Left renal pelvis (tissue), 4 donors: ENCODE measurements around the gene C6orf62. TPM values are rescaled to one million over a fixed set of nuclear protein-coding genes. Genes with fewer than 3 reads are reported as not detected.
"Not testable (repeated sequence)": the region's sequence is repeated elsewhere in the genome, so short reads cannot be mapped to it uniquely, and the experiment has no call there.

Experiments
- DNase-seq, 4 donors: peaks; one replicate each; pipeline ENCODE4 v3.0.0-alpha.2; 2013; ENCODE audit warnings: low read depth in 4 of 4, low spot score in 3 of 4
- polyA plus RNA-seq, 4 donors: library from polyadenylated mRNA; unstranded; fragments of 120-200 nt; gene quantifications; one replicate each; pipeline ENCODE4 v1.2.1, GENCODE V29; 2013; ENCODE audit not compliant: insufficient read length in 4 of 4

Gene C6orf62
- 100 to 1,000 TPM in 3 of 4 donors, 10 to 100 TPM in 1; 83.4 to 158 (median 143) TPM for polyA plus RNA-seq

- no peak for DNase-seq
Observed at GRCh38 chr6:24719125-24719971, at the start of gene C6orf62. C6orf62 (minus strand) TSS chr6:24719154; CDS start chr6:24718668, 486 bp downstream.

- DNase-seq, result no peak
Observed at GRCh38 chr6:24768361-24768760, 49.4 kb upstream of the C6orf62 start.

- no peak for DNase-seq
Observed at GRCh38 chr6:24766680-24767462, 47.9 kb upstream of the C6orf62 start.

GRCh38 chr6:24765968-24766367 lies 47.0 kb upstream of the C6orf62 start:
- DNase-seq, result not testable (repeated sequence)

GRCh38 chr6:24764833-24765828 lies 46.2 kb upstream of the C6orf62 start:
- not testable (repeated sequence) for DNase-seq

- DNase-seq, result no peak
Observed at GRCh38 chr6:24763578-24763977, 44.6 kb upstream of the C6orf62 start.

- no peak for DNase-seq
Observed at GRCh38 chr6:24761851-24762250, 42.9 kb upstream of the C6orf62 start.

- no peak for DNase-seq
Observed at GRCh38 chr6:24761193-24761835, 42.4 kb upstream of the C6orf62 start.

- DNase-seq, result no peak
Observed at GRCh38 chr6:24760210-24760609, 41.3 kb upstream of the C6orf62 start.

- no peak for DNase-seq
Observed at GRCh38 chr6:24759718-24760117, 40.8 kb upstream of the C6orf62 start.

- DNase-seq, result no peak
Observed at GRCh38 chr6:24757611-24758010, 38.7 kb upstream of the C6orf62 start.

- no peak for DNase-seq
Observed at GRCh38 chr6:24755279-24755678, 36.3 kb upstream of the C6orf62 start.

- DNase-seq, result not testable (repeated sequence)
Observed at GRCh38 chr6:24754378-24754777, 35.4 kb upstream of the C6orf62 start.

GRCh38 chr6:24753545-24753944 lies 34.6 kb upstream of the C6orf62 start:
- DNase-seq, result no peak

GRCh38 chr6:24752917-24753492 lies 34.1 kb upstream of the C6orf62 start:
- no peak for DNase-seq

GRCh38 chr6:24752503-24752902 lies 33.5 kb upstream of the C6orf62 start:
- no peak for DNase-seq

- DNase-seq, result not testable (repeated sequence)
Observed at GRCh38 chr6:24750878-24751277, 31.9 kb upstream of the C6orf62 start.

- no peak for DNase-seq
Observed at GRCh38 chr6:24749297-24749696, 30.3 kb upstream of the C6orf62 start.

GRCh38 chr6:24744911-24745310 lies 26.0 kb upstream of the C6orf62 start:
- no peak for DNase-seq

- DNase-seq, result no peak
Observed at GRCh38 chr6:24743944-24744335, 25.0 kb upstream of the C6orf62 start.
